PC-3 (cell line): Measurements from ENCODE around the gene RFESD. TPM values are rescaled to one million over a fixed set of nuclear protein-coding genes. Genes with fewer than 3 reads are reported as not detected.

Experiments used
- ATAC-seq: fragments of 200-7000 bp; cut with Tn5 transposase; 2 replicates; pipeline ENCODE4 v1.9.1; 2020; ENCODE audit warnings: mild to moderate bottlenecking, moderate library complexity
- BruUV-seq: library from RNA; stranded (reverse); fragments of 400-500 nt; replicated peaks from 2 replicates; lab custom pipeline; 2021; lab: Mats Ljungman, UMichigan
- CTCF ChIA-PET: fragments of 300-600 bp; sonication (Branson Sonifier 250); formaldehyde crosslinking; loops from one replicate; lab custom pipeline; 2022; ENCODE audit warnings: antibody characterized with exemption; lab: Charles Lee
- POLR2A ChIA-PET: fragments of 300-600 bp; sonication (Branson Sonifier 250); formaldehyde crosslinking; loops from one replicate; lab custom pipeline; 2022; ENCODE audit warnings: antibody characterized with exemption; ENCODE audit not compliant: unreplicated experiment; lab: Charles Lee
- DNase-seq: peaks from one replicate; pipeline ENCODE4 v3.0.0-alpha.2; 2015
- H2AFZ ChIP-seq: fragments of 300-600 bp; sonication (generic); 2 replicates; pipeline ENCODE4 v1.6.0; 2016; ENCODE audit warnings: antibody characterized with exemption, low read length
- H3F3A ChIP-seq: fragments of 300-600 bp; sonication (generic); one replicate; pipeline ENCODE4 v1.6.0; 2017; ENCODE audit warnings: antibody characterized with exemption, low read length, control low read depth, mild to moderate bottlenecking; ENCODE audit not compliant: unreplicated experiment
- H3K27ac ChIP-seq: fragments of 300-600 bp; sonication (generic); 2 replicates; pipeline ENCODE4 v1.5.1; 2016; ENCODE audit warnings: mild to moderate bottlenecking, low read length
- H3K27me3 ChIP-seq: fragments of 300-600 bp; sonication (generic); 2 replicates; pipeline ENCODE4 v1.6.1; 2016; ENCODE audit warnings: low read length, mixed read lengths
- H3K36me3 ChIP-seq: fragments of 300-600 bp; sonication (generic); 2 replicates; pipeline ENCODE4 v1.6.1; 2016; ENCODE audit warnings: low read depth, mixed run types, low read length, mixed read lengths
- H3K4me1 ChIP-seq: fragments of 300-600 bp; sonication (generic); 2 replicates; pipeline ENCODE4 v1.5.1; 2016; ENCODE audit warnings: low read length; ENCODE audit not compliant: insufficient read depth
- H3K4me2 ChIP-seq: fragments of 300-600 bp; sonication (generic); 2 replicates; pipeline ENCODE4 v1.6.0; 2016; ENCODE audit warnings: low read length
- H3K4me3 ChIP-seq: fragments of 300-600 bp; sonication (generic); 2 replicates; pipeline ENCODE4 v1.5.1; 2016; ENCODE audit warnings: mild to moderate bottlenecking, low read length, mixed read lengths
- H3K79me2 ChIP-seq: fragments of 300-600 bp; sonication (generic); 2 replicates; pipeline ENCODE4 v1.6.1; 2017; ENCODE audit warnings: low read length, mixed read lengths
- H3K9ac ChIP-seq: fragments of 300-600 bp; sonication (generic); 2 replicates; pipeline ENCODE4 v1.6.0; 2016; ENCODE audit warnings: mild to moderate bottlenecking, low read length
- H3K9me2 ChIP-seq: fragments of 300-600 bp; sonication (generic); replicated peaks from 2 replicates; pipeline ENCODE4 v1.6.1; 2016; ENCODE audit warnings: mixed run types, low read length, mixed read lengths
- H3K9me3 ChIP-seq: fragments of 300-600 bp; sonication (generic); 2 replicates; pipeline ENCODE4 v1.6.1; 2016; ENCODE audit warnings: low read length, mixed read lengths
- H4K20me1 ChIP-seq: fragments of 300-600 bp; sonication (generic); 2 replicates; pipeline ENCODE4 v1.6.1; 2016; ENCODE audit warnings: low read length, mixed read lengths
- CTCF ChIP-seq: fragments of 300-600 bp; sonication (generic); conservative IDR thresholded peaks from 2 replicates; pipeline ENCODE4 v1.5.1; 2017; ENCODE audit warnings: antibody characterized with exemption, low read depth, mild to moderate bottlenecking, low read length
- EZH2 ChIP-seq: fragments of 300-600 bp; sonication (generic); IDR thresholded peaks from one replicate; pipeline ENCODE4 v1.6.1; 2017; ENCODE audit warnings: antibody characterized with exemption, mild to moderate bottlenecking, low read length; ENCODE audit not compliant: unreplicated experiment
- EZH2phosphoT487 ChIP-seq: fragments of 300-600 bp; sonication (generic); IDR thresholded peaks from 2 replicates; pipeline ENCODE4 v1.6.1; 2018; ENCODE audit warnings: mild to moderate bottlenecking, antibody characterized with exemption, low read length, borderline replicate concordance
- intact Hi-C: fragments of 100-400 bp; cut with micrococcal nuclease; formaldehyde crosslinking; loops from 2 replicates; pipeline ENCODE4 v1.9.0; 2023
- total RNA-seq: library from RNA; depleted of rRNA; stranded (reverse); fragments of >200 nt; gene quantifications from 2 replicates; pipeline ENCODE4 v1.2.3, GENCODE V29; 2014

RFESD gene
- total RNA-seq, 1 experiment from 2014 or later = 0.36 TPM

- no peak for ATAC-seq
- no peak for TF ChIP-seq EZH2
- no peak for TF ChIP-seq EZH2phosphoT487
- TF ChIP-seq CTCF = no peak
- no peaks in the 10 kb centered on the region for H3K27me3 ChIP-seq
- no peaks in the 10 kb centered on the region for H3F3A ChIP-seq
- no peak overlapping the region for H2AFZ ChIP-seq
- intact Hi-C loops = no loop called here
- H3K4me2 ChIP-seq = no peak overlapping the region
- H3K4me1 ChIP-seq = peaks cover 16% of the 10 kb centered on the region
- H3K9me3 ChIP-seq = no peaks in the 10 kb centered on the region
- no peaks in the 10 kb centered on the region for H3K9me2 ChIP-seq
- BruUV-seq = no TSS peak
- POLR2A ChIA-PET = no interaction called here
- no peaks in the 10 kb centered on the region for H3K79me2 ChIP-seq
- H3K36me3 ChIP-seq = no peaks in the 10 kb centered on the region
- no peaks in the 10 kb centered on the region for H4K20me1 ChIP-seq
- H3K27ac ChIP-seq = no peak overlapping the region
- no peak overlapping the region for H3K4me3 ChIP-seq
- H3K9ac ChIP-seq = no peak overlapping the region
- no peak for DNase-seq
- CTCF ChIA-PET = no interaction called here
These were observed 36.9 kb upstream of the RFESD start for GRCh38 chr5:95609711-95610110.

GRCh38 chr5:95610546-95610945, 36.0 kb upstream of the RFESD start:
- Histone ChIP-seq H3K4me3 (no peak overlapping the region), H3K36me3 (no peaks in the 10 kb centered on the region), H3K27me3 (no peaks in the 10 kb centered on the region), H3K27ac (no peak overlapping the region), H3K4me2 (no peak overlapping the region), H3K9ac (no peak overlapping the region), H3K4me1 (peaks cover 13% of the 10 kb centered on the region), H2AFZ (no peak overlapping the region), H3K9me2 (no peaks in the 10 kb centered on the region), H4K20me1 (no peaks in the 10 kb centered on the region), H3K9me3 (no peaks in the 10 kb centered on the region), H3K79me2 (no peaks in the 10 kb centered on the region), H3F3A (no peaks in the 10 kb centered on the region)
- ATAC-seq = no peak
- ChIA-PET CTCF (no interaction called here), POLR2A (no interaction called here)
- intact Hi-C loops = no loop called here
- BruUV-seq = no TSS peak
- TF ChIP-seq EZH2phosphoT487 (no peak), EZH2 (no peak), CTCF (no peak)
- DNase-seq = no peak

GRCh38 chr5:95611396-95611795, 35.2 kb upstream of the RFESD start:
- H3K9ac ChIP-seq = no peak overlapping the region
- ChIA-PET CTCF (no interaction called here), POLR2A (no interaction called here)
- no peaks in the 10 kb centered on the region for H3K79me2 ChIP-seq
- intact Hi-C loops = no loop called here
- H3K4me3 ChIP-seq = no peak overlapping the region
- H3K9me2 ChIP-seq = no peaks in the 10 kb centered on the region
- peaks cover 4% of the 10 kb centered on the region for H3K4me1 ChIP-seq
- DNase-seq (no peak), ATAC-seq (no peak)
- no peaks in the 10 kb centered on the region for H3K27me3 ChIP-seq
- TF ChIP-seq EZH2 (no peak), EZH2phosphoT487 (no peak), CTCF (no peak)
- H3K9me3 ChIP-seq = no peaks in the 10 kb centered on the region
- H4K20me1 ChIP-seq = no peaks in the 10 kb centered on the region
- H3K4me2 ChIP-seq = no peak overlapping the region
- H2AFZ ChIP-seq = no peak overlapping the region
- no peaks in the 10 kb centered on the region for H3F3A ChIP-seq
- no TSS peak for BruUV-seq
- no peak overlapping the region for H3K27ac ChIP-seq
- no peaks in the 10 kb centered on the region for H3K36me3 ChIP-seq
